HEK293 (cell line): ENCODE measurements around the gene FZD1.
A peak's percentile ranks its signal among the peaks of the same experiment; 100 is the strongest.

Source experiments
- FEZF1 ChIP-seq: fragments of 450-650 bp; formaldehyde crosslinking; IDR thresholded peaks from 2 replicates; pipeline ENCODE4 v1.5.1; 2016; ENCODE audit warnings: missing biosample characterization, missing genetic modification characterization
- HOXD13 ChIP-seq: sonication (generic); formaldehyde crosslinking; IDR thresholded peaks from 2 replicates; pipeline ENCODE4 v1.8.0; 2022; ENCODE audit warnings: missing genetic modification reagents, borderline replicate concordance
- OSR2 ChIP-seq: fragments of 450-650 bp; formaldehyde crosslinking; IDR thresholded peaks from 2 replicates; pipeline ENCODE4 v1.5.1; 2016; ENCODE audit warnings: missing biosample characterization, missing genetic modification characterization
- PRDM4 ChIP-seq: fragments of 450-650 bp; formaldehyde crosslinking; IDR thresholded peaks from 2 replicates; pipeline ENCODE4 v1.5.1; 2017; ENCODE audit warnings: missing biosample characterization, missing genetic modification characterization
- REST ChIP-seq: fragments of 450-650 bp; formaldehyde crosslinking; IDR thresholded peaks from 2 replicates; pipeline ENCODE4 v1.5.1; 2016; ENCODE audit warnings: missing biosample characterization, missing genetic modification characterization
- SP3 ChIP-seq: fragments of 450-650 bp; formaldehyde crosslinking; IDR thresholded peaks from 2 replicates; pipeline ENCODE4 v1.5.1; 2016; ENCODE audit warnings: missing biosample characterization, missing genetic modification characterization
- SP7 ChIP-seq: fragments of 450-650 bp; formaldehyde crosslinking; IDR thresholded peaks from 2 replicates; pipeline ENCODE4 v1.5.1; 2016; ENCODE audit warnings: missing biosample characterization, missing genetic modification characterization
- TCF7L2 ChIP-seq: IDR thresholded peaks from 2 replicates; pipeline ENCODE4 v1.6.1; 2011; ENCODE audit warnings: low read depth, mild to moderate bottlenecking, inconsistent platforms, low read length, moderate library complexity, borderline replicate concordance
- TRIM28 ChIP-seq: IDR thresholded peaks from 2 replicates; pipeline ENCODE4 v1.6.1; 2011; ENCODE audit warnings: low read length, control low read depth, borderline replicate concordance
- ZBTB48 ChIP-seq: fragments of 450-650 bp; formaldehyde crosslinking; IDR thresholded peaks from 2 replicates; pipeline ENCODE4 v1.5.1; 2016; ENCODE audit warnings: missing biosample characterization, missing genetic modification characterization
- ZNF146 ChIP-seq: fragments of 450-650 bp; formaldehyde crosslinking; IDR thresholded peaks from 2 replicates; pipeline ENCODE4 v1.5.1; 2016; ENCODE audit warnings: missing biosample characterization, missing genetic modification characterization
- ZNF174 ChIP-seq: fragments of 450-650 bp; formaldehyde crosslinking; IDR thresholded peaks from 2 replicates; pipeline ENCODE4 v1.5.0; 2017; ENCODE audit warnings: missing biosample characterization, mild to moderate bottlenecking, missing genetic modification characterization
- ZNF18 ChIP-seq: fragments of 450-650 bp; formaldehyde crosslinking; IDR thresholded peaks from 2 replicates; pipeline ENCODE4 v1.5.1; 2016; ENCODE audit warnings: missing biosample characterization, missing genetic modification characterization
- ZNF184 ChIP-seq: fragments of 450-650 bp; IDR thresholded peaks from 2 replicates; pipeline ENCODE4 v1.5.1; 2018; ENCODE audit warnings: missing biosample characterization, mild to moderate bottlenecking, missing genetic modification characterization
- ZNF23 ChIP-seq: fragments of 450-650 bp; formaldehyde crosslinking; IDR thresholded peaks from 2 replicates; pipeline ENCODE4 v1.5.1; 2016; ENCODE audit warnings: missing biosample characterization, missing genetic modification characterization, borderline replicate concordance
- ZNF350 ChIP-seq: fragments of 450-650 bp; formaldehyde crosslinking; IDR thresholded peaks from 2 replicates; pipeline ENCODE4 v1.5.0; 2017; ENCODE audit warnings: missing biosample characterization, mild to moderate bottlenecking, missing genetic modification characterization
- ZNF488 ChIP-seq: fragments of 450-650 bp; formaldehyde crosslinking; IDR thresholded peaks from 2 replicates; pipeline ENCODE4 v1.5.1; 2016; ENCODE audit warnings: missing biosample characterization, missing genetic modification characterization
- ZNF514 ChIP-seq: fragments of 450-650 bp; formaldehyde crosslinking; IDR thresholded peaks from 2 replicates; pipeline ENCODE4 v1.5.1; 2016; ENCODE audit warnings: missing biosample characterization, missing genetic modification characterization
- ZNF548 ChIP-seq: fragments of 450-650 bp; formaldehyde crosslinking; IDR thresholded peaks from 2 replicates; pipeline ENCODE4 v1.5.1; 2016; ENCODE audit warnings: missing biosample characterization, missing genetic modification characterization
- ZNF585B ChIP-seq: fragments of 450-650 bp; formaldehyde crosslinking; IDR thresholded peaks from 2 replicates; pipeline ENCODE4 v1.5.1; 2016; ENCODE audit warnings: missing biosample characterization, missing genetic modification characterization
- ZNF624 ChIP-seq: fragments of 450-650 bp; formaldehyde crosslinking; IDR thresholded peaks from 2 replicates; pipeline ENCODE4 v1.5.1; 2017; ENCODE audit warnings: missing biosample characterization, missing genetic modification characterization
- ZNF629 ChIP-seq: fragments of 450-650 bp; formaldehyde crosslinking; IDR thresholded peaks from 2 replicates; pipeline ENCODE4 v1.5.1; 2017; ENCODE audit warnings: missing biosample characterization, missing genetic modification characterization
- ZNF677 ChIP-seq: fragments of 450-650 bp; IDR thresholded peaks from 2 replicates; pipeline ENCODE4 v1.5.0; 2018; ENCODE audit warnings: missing biosample characterization, mild to moderate bottlenecking, missing genetic modification characterization, moderate library complexity
- ZNF76 ChIP-seq: fragments of 450-650 bp; formaldehyde crosslinking; IDR thresholded peaks from 2 replicates; pipeline ENCODE4; 2016; ENCODE audit warnings: low read depth, missing biosample characterization, missing genetic modification characterization, borderline replicate concordance
- ZNF768 ChIP-seq: fragments of 450-650 bp; formaldehyde crosslinking; IDR thresholded peaks from 2 replicates; pipeline ENCODE4 v1.5.1; 2018; ENCODE audit warnings: missing biosample characterization, mild to moderate bottlenecking, missing genetic modification characterization
- TF ChIP-seq, protein P1 (sequence below): fragments of 450-650 bp; formaldehyde crosslinking; IDR thresholded peaks from 2 replicates; pipeline ENCODE4 v1.5.1; 2016; ENCODE audit warnings: missing biosample characterization, missing genetic modification characterization
- TF ChIP-seq, protein P2 (sequence below): fragments of 450-650 bp; formaldehyde crosslinking; IDR thresholded peaks from 2 replicates; pipeline ENCODE4 v1.5.1; 2017; ENCODE audit warnings: missing biosample characterization, missing genetic modification characterization

Gene FZD1

DNA sequence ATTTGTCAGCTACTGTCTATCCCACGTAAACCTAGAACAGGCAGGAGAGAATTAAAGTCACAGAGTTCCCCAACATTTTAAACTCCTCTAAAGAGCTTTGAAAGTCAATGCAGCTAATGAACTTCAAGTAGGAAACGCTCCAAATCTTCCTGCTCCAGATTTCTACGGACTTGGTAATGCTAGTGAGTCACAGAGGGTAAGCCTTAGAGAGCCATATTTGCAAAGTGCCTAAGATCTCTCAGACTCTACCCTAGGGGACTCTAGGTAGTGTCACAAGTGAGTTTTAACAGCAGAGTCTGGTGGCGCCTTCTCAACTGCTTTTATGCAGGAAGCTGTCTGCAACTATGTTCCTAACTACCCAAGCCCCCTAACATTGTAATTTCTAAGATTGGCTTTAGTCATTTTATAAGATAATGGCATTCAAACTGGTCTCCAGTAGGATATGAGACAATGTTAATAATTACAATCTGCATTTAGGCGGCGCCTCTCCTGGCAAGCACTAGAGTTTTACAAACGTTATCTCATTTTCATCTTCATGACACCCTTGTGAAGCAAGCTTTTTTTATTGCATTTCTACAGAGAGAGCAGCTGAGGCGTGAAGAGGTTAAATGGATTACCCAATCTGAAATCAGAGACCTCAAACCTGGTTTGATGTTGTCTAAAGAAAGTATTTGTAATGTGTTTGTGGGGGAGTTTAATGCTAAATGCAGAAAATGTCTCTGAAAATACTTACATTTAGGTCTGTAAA is 22.0 kb upstream of the FZD1 start (continued):
- TF ChIP-seq, protein P1, sequence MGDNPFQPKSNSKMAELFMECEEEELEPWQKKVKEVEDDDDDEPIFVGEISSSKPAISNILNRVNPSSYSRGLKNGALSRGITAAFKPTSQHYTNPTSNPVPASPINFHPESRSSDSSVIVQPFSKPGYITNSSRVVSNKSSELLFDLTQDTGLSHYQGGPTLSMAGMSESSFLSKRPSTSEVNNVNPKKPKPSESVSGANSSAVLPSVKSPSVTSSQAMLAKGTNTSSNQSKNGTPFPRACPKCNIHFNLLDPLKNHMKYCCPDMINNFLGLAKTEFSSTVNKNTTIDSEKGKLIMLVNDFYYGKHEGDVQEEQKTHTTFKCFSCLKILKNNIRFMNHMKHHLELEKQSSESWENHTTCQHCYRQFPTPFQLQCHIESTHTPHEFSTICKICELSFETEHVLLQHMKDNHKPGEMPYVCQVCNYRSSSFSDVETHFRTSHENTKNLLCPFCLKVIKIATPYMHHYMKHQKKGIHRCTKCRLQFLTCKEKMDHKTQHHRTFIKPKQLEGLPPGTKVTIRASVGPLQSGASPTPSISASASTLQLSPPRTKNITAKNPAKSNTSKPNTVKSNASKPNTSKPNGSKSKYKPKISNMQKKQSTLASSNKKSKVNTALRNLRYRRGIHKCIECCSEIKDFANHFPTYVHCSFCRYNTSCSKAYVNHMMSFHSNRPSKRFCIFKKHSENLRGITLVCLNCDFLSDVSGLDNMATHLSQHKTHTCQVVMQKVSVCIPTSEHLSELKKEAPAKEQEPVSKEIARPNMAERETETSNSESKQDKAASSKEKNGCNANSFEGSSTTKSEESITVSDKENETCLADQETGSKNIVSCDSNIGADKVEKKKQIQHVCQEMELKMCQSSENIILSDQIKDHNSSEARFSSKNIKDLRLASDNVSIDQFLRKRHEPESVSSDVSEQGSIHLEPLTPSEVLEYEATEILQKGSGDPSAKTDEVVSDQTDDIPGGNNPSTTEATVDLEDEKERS (tag by site-specific recombination) = no peak
- TF ChIP-seq TRIM28 = peak; percentile 21; the same call in 1 of the 2 replicates
- no peak for TF ChIP-seq ZNF350 (tag by site-specific recombination)
- no peak for TF ChIP-seq ZNF585B (tag by site-specific recombination)
- no peak for TF ChIP-seq ZNF146
- TF ChIP-seq PRDM4 (tag by site-specific recombination) = no peak
- TF ChIP-seq TCF7L2 = peak; percentile 83
- no peak for TF ChIP-seq ZNF548 (tag by site-specific recombination)
- peak; percentile 77 for TF ChIP-seq OSR2 (tag by site-specific recombination)
- TF ChIP-seq ZBTB48 = peak; percentile 72; the same call in 1 of the 2 replicates
- TF ChIP-seq, protein P2, sequence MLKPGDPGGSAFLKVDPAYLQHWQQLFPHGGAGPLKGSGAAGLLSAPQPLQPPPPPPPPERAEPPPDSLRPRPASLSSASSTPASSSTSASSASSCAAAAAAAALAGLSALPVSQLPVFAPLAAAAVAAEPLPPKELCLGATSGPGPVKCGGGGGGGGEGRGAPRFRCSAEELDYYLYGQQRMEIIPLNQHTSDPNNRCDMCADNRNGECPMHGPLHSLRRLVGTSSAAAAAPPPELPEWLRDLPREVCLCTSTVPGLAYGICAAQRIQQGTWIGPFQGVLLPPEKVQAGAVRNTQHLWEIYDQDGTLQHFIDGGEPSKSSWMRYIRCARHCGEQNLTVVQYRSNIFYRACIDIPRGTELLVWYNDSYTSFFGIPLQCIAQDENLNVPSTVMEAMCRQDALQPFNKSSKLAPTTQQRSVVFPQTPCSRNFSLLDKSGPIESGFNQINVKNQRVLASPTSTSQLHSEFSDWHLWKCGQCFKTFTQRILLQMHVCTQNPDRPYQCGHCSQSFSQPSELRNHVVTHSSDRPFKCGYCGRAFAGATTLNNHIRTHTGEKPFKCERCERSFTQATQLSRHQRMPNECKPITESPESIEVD (tag by site-specific recombination) = peak; percentile 77
- TF ChIP-seq REST (tag by site-specific recombination) = no peak
- TF ChIP-seq ZNF629 (tag by site-specific recombination) = no peak
- no peak for TF ChIP-seq ZNF18 (tag by site-specific recombination)
- peak; percentile 72 for TF ChIP-seq SP7 (tag by site-specific recombination)
- TF ChIP-seq ZNF174 (tag by site-specific recombination) = no peak
- no peak for TF ChIP-seq ZNF76 (tag by site-specific recombination)
- no peak for TF ChIP-seq SP3 (tag by site-specific recombination)
- TF ChIP-seq ZNF768 = no peak
- TF ChIP-seq ZNF23 (tag by site-specific recombination) = no peak
- TF ChIP-seq ZNF624 = no peak
- no peak for TF ChIP-seq ZNF677
- TF ChIP-seq FEZF1 (tag by site-specific recombination) = peak; percentile 22; the same call in 1 of the 2 replicates
- TF ChIP-seq ZNF514 = no peak
- no peak for TF ChIP-seq HOXD13 (CRISPR knock-in tag)
- TF ChIP-seq ZNF488 = no peak
- TF ChIP-seq ZNF184 (tag by site-specific recombination) = 0 out of 2 replicates have a peak, but pooled peaks have one; percentile 48
